ENCODE data around the gene P2RY2. TPM values are rescaled to one million over a fixed set of nuclear protein-coding genes. Genes with fewer than 3 reads are reported as not detected.
A peak's percentile ranks its signal among the peaks of the same experiment; 100 is the strongest.

The P2RY2 gene
- total and polyA plus RNA-seq, 2 of the 8 experiments (the other 6 are each of a cell fraction or from before 2014, with no cell fraction given): 1.0 to 1.5 TPM

GRCh38 chr11:73252577-73253191 is 34.6 kb downstream of the P2RY2 start:
- Histone ChIP-seq H3K79me2 (ENCODE audit: control insufficient read depth in 1 of 2, insufficient read depth in 2 of 2, low read length in 2 of 2) (no peaks in the 10 kb centered on the region), H2AFZ (ENCODE audit: low read length) (no peak overlapping the region), H3K4me2 (ENCODE audit: insufficient read depth in 1 of 2, low read depth in 2 of 2, low read length in 2 of 2) (no peak overlapping the region), H3K56ac (replicated peaks; ENCODE audit: insufficient read length, low read depth, low read length) (no peak overlapping the region), H4K8ac (ENCODE audit: extremely low read depth, insufficient read depth, low read length) (no peak overlapping the region), H3K27me3 (replicated peaks in 1 of 4; ENCODE audit: control insufficient read depth in 3 of 4, extremely low read depth in 1 of 4, insufficient read depth in 3 of 4, low read length in 3 of 4) (no peaks in the 10 kb centered on the region), H2BK20ac (ENCODE audit: low read length) (no peak overlapping the region), H2BK5ac (ENCODE audit: low read depth, low read length) (no peak overlapping the region), H3K18ac (ENCODE audit: extremely low read depth, low read length) (no peak overlapping the region), H3K23ac (ENCODE audit: insufficient read length) (no peak overlapping the region), H3K4me3 (ENCODE audit: extremely low read depth in 1 of 4, insufficient read depth in 2 of 4, low read depth in 3 of 4, low read length in 4 of 4) (no peak overlapping the region), H3K9ac (replicated peaks in 1 of 4; ENCODE audit: extremely low read depth in 1 of 4, low read depth in 3 of 4, low read length in 3 of 4) (no peak overlapping the region), H4K5ac (ENCODE audit: insufficient read length, low read depth, low read length) (no peak overlapping the region), H3K4me1 (replicated peaks in 1 of 4; ENCODE audit: control insufficient read depth in 3 of 4, insufficient read depth in 4 of 4, low read length in 3 of 4) (peaks cover 0 to 3% (median 1%) of the 10 kb centered on the region in 4 experiments; a peak in 1 of 7 replicates), H2BK12ac (ENCODE audit: low read depth, low read length) (no peak overlapping the region), H4K20me1 (replicated peaks in 1 of 2; ENCODE audit: control insufficient read depth in 1 of 2, insufficient read depth in 2 of 2, low read length in 2 of 2) (no peaks in the 10 kb centered on the region), H3K23me2 (ENCODE audit: low read depth, low read length) (no peaks in the 10 kb centered on the region), H3K79me1 (ENCODE audit: low read depth, low read length) (no peaks in the 10 kb centered on the region), H3K4ac (replicated peaks; ENCODE audit: insufficient read length, low read depth, low read length) (no peak overlapping the region), H4K91ac (replicated peaks; ENCODE audit: insufficient read length, low read length) (no peak overlapping the region), H2BK120ac (replicated peaks; ENCODE audit: low read depth, low read length) (no peak overlapping the region), H2BK15ac (ENCODE audit: low read length) (no peak overlapping the region), H3K36me3 (ENCODE audit: control insufficient read depth in 2 of 4, insufficient read depth in 4 of 4, low read length in 3 of 4) (no peaks in the 10 kb centered on the region), H3K14ac (ENCODE audit: insufficient read length) (no peak overlapping the region), H3K9me3 (ENCODE audit: insufficient read depth in 2 of 2, low read depth in 1 of 2, low read length in 1 of 2) (no peaks in the 10 kb centered on the region), H2AK5ac (ENCODE audit: low read depth, low read length) (no peak overlapping the region), H3K27ac (ENCODE audit: low read depth, low read length) (no peak overlapping the region)
- no peak for FAIRE-seq
- POLR2A ChIA-PET (ENCODE audit: partially characterized antibody): interaction anchor here (0.5 kb wide), 1 partner anchor 361 kb away, joined by 3 read pairs; no protein-coding TSS in a partner anchor
- no peak for DNase-seq (ENCODE audit: low read depth in 1 of 2, low spot score in 2 of 2)
- 72% methylated on average over 4 of the region's 4 CpGs; no CpG with 5 or more reads in 1 of the 2 experiments for WGBS, 2 experiments (ENCODE audit: extremely low coverage in 1 of 2, insufficient coverage in 1 of 2, insufficient read length in 1 of 2, insufficient replicate concordance in 2 of 2, low coverage in 1 of 2, low lambda C conversion rate in 2 of 2, missing lambda C conversion rate in 1 of 2)
- CTCF ChIA-PET (ENCODE audit: partially characterized antibody): interaction anchor here (0.6 to 1.9 kb wide), 8 partner anchors 8 to 78 kb away, joined by 3 to 9 read pairs (median 5); no protein-coding TSS in a partner anchor
- TF ChIP-seq EP300 (IDR thresholded peaks at IDR 0.05; ENCODE audit: borderline replicate concordance in 1 of 2, low read depth in 2 of 2, low read length in 2 of 2) (no peak), ATF2 (IDR thresholded peaks at IDR 0.05; ENCODE audit: low read length) (no peak), CREB1 (IDR thresholded peaks at IDR 0.05) (no peak), USF2 (IDR thresholded peaks at IDR 0.05; ENCODE audit: low read length) (no peak), CTCF (IDR thresholded peaks at IDR 0.05; ENCODE audit: control extremely low read depth in 1 of 3, insufficient read depth in 1 of 3, low read depth in 1 of 3, low read length in 3 of 3) (peak in 1 of 3 experiments; percentile 35; a peak in 1 of 4 replicates), BCL11A (IDR thresholded peaks at IDR 0.05; ENCODE audit: low read depth in 2 of 2, low read length in 2 of 2) (no peak), EZH2 (IDR thresholded peaks at IDR 0.05; ENCODE audit: low read depth, low read length, severe bottlenecking) (no peak)
